HK-2 (cell line): Measurements from ENCODE around the gene IMMP2L.

Experiments
- DNase-seq: peaks from one replicate; pipeline ENCODE4 v3.0.0-alpha.2; 2018; ENCODE audit not compliant: unreplicated experiment

The IMMP2L gene

DNA sequence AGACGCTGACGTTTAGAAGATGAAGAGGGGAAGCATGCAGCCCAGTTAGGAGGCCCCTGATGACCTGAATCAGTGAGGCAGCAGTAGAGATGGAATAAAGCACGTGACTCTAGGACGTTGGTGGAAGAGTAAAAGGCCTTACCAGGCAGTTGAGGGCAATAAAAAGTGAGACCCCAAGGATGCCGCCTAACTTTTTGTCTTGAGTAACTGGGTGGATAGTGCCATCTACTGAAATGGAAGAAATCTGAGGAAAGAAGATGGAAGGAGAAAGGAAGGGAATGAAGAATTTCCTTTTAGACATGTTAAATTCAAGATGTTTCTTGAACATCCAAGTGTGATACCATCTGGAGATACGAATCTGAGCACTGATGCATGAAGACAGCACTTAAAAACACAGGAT, 691.4 kb downstream of the IMMP2L start:
- DNase-seq = no peak

DNA sequence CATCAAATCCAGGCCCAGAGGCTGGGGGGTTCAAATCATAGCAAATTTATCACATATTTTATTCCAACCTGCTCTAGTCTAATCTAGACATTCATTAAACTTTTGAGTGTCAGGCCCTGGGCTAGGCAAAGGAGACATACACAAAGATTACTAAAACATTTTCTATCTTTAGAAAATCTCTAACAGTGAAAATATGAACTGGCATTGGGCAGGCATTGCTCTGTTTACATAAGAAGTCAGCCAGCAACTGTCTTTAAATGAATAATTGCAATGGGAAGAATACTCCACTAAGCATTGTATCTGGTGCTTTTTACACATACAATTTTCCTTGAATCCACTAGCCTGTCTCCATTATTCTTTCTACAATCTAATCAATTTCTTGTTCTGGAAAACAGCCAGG, 693.8 kb downstream of the IMMP2L start:
- DNase-seq = no peak

DNA sequence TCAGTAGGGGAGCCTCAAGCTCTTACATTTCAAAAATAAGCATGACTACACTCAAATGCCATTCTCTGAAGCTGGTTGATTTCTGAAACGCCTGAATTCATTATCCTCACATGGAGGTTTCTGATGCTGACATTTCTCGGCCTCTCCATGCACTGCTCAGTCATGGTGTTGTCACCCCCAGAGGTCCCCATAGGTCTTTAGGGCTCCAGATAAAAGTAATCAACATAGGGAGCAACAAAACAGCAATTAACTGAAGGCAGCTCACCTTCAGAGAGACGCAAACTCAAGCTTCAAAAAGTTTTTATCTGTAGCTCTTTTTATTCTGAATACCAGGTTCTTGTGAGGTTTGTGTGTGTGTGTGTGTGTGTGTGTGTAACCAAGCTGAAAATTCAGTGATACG, 694.5 kb downstream of the IMMP2L start:
- no peak for DNase-seq

DNA sequence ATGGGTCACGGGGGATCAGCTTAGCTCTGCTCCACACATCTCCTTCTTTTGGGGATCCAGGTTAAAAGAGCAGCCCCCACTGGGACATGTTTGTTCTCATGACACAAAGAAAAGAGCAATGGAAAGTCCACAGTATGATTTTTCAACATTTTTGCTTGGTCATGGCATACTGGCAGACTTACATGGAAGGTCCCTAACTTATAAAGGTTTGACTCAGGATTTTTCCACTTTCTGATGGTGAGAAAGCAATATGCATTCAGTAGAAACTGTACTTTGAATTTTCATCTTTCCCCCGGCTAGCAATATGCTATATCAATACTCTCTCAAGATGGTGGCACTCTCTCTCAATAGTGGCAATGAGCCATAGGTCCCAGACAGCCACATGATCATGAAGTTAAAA, 699.0 kb downstream of the IMMP2L start:
- DNase-seq = no peak

- no peak for DNase-seq
These were observed 701.1 kb downstream of the IMMP2L start for GRCh38 chr7:110861163-110861562.

DNA sequence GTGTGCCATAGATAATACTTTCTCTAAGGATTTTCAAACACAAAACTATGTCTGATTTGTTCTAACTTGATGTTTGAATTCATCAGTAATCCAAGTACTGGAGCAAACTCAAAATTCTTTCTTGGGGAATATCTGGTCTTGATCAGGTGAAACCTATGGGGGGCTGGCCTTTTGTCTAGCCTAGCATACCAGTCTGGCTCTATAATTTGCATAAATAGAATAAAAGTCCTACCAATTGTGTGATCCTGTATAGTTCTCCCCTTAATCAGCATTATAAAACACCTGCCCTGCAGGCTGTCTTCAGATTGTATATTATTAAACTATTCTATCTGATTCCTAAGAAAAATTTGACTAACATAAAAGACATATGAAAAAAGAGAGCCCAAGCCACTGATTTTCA, 705.2 kb downstream of the IMMP2L start:
- DNase-seq = no peak

DNA sequence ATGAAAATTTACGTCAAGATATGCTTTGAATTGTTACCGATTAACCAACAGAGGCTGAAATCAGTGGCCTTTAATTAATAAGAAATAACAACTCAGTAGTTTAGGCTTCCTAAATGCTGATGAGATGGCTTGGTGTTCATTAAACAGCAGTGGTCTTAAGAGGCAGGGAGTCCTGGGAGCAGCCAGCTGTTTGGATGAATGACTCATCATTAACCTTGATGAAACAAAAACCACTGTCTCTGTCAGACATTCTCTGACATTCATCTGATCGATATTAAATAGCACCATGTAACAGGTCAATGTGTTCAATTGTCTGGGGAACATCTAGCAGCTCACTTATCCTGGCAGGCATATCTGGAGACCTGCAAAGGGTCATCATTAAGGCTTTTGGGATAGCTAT, 705.6 kb downstream of the IMMP2L start:
- no peak for DNase-seq

DNA sequence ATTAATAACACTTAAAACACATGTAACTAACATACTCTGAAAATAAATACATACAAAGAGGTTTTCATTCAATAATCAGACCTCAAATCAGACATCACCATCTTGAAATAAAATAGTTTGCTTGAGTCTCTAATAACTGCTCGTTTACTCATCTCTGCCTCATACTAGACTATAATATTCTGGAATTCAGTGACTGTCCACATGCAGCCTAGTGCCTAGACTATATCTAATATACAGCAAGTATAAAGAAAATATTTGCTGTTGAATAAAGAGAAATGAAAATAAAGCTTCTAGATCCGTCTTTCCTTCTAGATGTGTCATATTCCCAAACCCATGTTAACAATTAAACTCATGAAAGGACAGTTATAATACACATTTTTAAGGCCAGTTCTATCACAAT, 707.6 kb downstream of the IMMP2L start:
- DNase-seq = no peak

DNA sequence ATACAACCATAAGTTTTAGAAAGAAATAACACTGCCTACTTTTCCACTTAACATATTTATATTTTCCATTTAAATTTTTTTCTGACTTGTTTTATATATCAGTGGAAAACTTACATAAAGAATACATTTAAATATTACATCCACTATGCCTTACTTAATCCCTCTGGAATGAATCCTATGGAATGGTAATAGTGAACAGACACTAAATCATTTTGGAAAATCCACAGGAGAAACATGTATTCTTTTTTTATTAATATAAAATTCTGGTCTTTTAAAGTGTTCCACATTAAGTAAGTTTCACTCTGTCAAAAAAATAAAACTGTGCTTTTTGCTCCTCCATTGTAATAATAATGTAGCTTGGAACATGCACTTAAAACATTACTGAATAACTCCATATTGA, 708.1 kb downstream of the IMMP2L start:
- DNase-seq = no peak

DNA sequence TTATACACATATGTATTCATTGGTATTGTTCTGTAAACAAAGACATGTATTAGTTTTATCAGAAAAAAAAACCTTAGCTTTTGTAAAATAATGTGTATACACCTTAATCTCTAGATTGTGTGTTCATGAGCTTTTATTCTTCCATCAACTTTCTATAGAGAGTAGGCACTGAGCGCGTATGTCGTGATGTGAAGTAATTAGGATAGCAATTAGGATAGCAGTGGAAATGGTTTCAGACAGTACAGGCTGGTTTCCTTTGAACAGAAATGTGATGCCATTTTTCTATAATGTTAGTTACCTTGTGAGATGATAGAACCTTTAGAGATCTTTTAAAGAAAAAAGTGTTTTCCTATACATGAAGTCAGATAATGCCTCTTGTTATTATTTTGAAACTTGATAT, 709.0 kb downstream of the IMMP2L start:
- no peak for DNase-seq

DNA sequence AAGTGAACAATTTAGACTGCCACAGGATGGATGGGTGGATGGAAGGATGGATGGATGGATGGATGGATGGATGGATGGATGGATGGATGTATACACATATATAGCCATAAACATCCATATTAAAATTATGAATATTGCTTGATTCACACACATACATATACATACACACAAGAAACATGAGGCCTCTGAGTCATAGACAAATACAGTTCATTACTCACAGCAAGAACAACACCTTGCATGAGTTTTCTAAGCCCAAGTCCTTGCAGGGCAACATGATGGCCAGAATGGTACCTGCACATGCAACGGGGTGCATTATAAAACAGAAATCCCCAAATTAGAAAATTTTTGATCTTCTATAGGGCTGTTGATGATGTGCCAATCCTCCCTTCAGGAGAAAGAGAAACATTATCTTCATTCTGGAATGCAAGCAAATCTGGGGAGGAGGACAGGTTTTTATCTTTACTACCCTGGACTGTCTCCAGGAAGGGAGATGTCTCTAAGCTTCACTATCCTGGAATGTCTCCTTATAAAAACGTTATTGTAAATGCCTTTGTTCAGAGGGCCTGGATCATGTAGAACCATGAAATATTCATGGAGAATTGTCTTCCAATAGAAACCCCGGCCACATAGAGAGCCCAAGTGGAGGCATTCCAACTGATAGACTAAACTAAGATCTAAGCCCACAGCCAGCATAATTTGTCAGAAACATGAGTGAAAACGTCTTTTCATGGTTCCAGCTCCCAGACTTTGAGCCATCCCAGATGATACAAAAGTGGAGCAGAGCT, 709.9 kb downstream of the IMMP2L start:
- DNase-seq = no peak

- no peak for DNase-seq
These were observed 712.1 kb downstream of the IMMP2L start for GRCh38 chr7:110850224-110850623.

DNA sequence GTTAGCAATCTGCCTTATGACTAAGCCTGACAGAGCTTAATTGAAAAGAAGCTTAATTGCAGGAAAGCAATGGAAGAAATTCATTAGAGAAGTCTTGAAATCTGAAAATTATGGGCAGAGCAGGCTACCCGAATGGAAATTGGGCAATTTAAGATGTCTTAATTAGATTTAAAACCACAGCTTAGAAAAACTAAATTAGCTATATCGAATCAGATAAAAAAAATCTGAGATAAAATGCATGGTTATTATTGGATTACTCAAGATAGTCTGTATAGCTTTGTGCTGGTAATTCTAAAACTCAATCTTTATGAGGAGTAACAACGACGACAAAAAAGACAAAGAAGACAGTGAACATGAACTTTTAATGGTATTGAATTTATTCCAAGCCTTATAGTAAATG, 719.5 kb downstream of the IMMP2L start:
- no peak for DNase-seq

DNA sequence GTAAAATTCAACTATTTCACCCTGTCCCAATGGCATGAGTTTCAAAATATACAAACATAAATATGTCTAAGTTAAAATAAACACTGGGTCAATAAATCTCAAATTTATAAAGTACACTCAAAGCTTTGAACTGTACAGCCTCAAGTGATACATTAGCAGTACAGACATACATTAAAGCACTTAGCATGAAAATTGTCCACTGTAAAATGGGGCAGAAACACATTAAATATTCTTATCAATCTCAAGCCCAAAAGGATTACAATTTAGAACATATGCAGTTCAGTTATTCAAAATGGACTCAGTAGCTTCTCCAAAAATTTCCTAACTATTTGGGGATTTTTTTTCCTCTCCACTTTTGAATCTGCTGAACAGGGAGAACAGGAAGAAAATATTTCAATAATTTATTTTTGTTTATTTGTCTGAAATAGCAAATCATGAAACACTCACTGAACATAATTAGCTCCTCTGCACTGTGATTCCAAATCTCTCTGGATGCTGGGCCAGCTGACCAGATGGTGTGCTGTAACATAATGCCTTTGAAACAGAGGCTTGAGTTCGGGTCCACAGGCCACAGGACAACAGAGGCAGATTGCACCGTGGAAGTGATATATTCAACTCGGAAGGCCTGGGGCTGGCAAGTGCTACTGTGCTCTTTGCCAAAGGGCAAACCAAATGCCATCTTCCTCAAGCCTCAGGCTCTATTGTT, 720.3 kb downstream of the IMMP2L start:
- no peak for DNase-seq

GRCh38 chr7:110839866-110840265, 722.4 kb downstream of the IMMP2L start:
- DNase-seq = no peak

DNA sequence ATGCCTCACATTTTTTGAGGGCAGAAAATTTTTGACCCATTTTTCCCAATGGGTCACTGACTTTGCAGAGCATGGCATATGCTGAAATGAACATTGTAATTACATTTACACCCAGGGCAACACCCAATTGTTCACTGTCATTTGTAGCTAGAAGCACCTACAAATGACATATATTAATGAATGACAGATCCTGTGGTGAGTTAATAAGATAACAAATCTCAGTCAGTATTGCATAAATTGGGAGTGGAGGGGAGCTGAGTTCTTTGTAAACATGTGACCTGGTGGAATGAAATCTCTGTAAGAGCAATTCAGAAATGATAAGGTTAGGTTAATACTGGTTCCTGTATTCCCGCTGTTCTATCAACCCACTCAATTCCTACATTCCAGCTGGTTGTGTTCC, 726.4 kb downstream of the IMMP2L start:
- no peak for DNase-seq

DNA sequence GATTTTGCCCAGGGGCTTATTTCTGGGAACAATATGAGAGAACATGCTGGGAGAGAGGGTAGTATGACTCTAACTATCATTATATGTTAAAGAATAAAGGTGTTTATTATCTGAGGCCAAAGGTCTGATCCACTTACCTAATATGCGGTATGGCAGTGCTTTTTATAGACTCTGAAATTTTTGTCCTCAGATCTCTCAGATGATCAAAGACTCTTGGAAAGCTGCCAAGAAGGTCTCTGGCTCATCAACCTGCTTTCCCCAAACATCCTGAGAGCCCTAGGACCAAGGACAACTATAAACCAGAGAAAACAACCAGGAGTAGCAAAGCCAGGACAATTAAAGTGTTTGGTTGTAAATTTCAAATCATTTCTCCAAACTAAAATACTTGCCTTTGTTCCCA, 727.1 kb downstream of the IMMP2L start:
- no peak for DNase-seq

GRCh38 chr7:110831419-110831818, 730.9 kb downstream of the IMMP2L start:
- no peak for DNase-seq

DNA sequence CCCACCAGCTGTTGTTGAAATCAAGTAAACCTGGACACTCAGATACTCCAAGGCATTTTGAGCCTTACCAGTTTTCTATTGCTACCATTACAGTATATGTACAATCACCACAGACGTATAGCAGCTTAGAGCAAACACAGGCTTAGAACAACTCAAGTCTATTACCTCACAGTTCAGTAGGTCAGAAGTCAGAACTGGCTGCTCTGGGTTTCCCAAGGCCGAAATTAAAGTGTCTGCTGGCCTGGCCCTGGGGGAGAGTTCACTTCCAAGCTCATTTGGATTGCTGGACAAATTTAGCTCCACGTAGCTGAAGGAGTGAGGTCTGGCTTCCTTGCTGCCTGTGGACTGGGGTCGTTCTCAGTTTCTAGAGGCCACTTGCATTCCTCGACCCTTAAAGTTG, 731.5 kb downstream of the IMMP2L start:
- DNase-seq = no peak

DNA sequence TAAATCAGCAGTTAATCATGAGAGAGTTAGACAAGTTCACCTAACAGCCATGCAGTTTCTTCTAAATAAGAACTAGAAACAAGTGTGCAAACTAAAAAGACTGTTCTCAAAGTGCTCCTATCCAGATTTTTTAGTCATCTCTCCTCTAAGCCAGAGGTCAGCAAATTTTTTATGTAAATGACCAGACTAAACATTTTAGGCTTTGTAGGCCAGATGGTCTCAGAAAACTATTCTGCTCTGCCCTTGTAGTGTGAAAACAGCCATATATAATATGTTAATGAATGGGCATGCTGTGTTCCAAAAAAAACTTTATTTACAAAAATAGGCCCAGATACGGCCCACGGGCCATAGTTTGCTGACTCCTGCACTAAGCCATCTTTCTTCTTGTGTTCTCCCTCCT, 734.4 kb downstream of the IMMP2L start:
- no peak for DNase-seq

- no peak for DNase-seq
These were observed 734.9 kb downstream of the IMMP2L start for GRCh38 chr7:110827287-110827855.

DNA sequence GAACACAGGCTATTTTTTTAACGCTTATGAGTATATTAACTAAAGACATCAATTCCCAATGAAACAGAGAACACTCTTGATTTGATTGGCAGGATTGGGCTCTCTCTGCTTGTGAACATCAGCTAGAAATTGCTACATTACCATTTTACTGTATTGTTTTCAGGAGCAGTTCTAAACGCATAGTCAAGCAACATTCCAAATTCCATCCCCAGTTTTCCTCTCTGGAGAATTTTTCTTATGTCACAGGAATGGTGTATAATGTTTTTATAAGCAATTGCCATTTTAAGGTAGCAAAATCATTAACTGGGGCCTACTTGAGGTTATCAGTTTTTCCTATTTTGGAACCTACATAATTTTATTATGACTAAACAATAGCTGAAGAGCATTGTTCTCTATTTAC, 748.3 kb downstream of the IMMP2L start:
- DNase-seq = no peak

DNA sequence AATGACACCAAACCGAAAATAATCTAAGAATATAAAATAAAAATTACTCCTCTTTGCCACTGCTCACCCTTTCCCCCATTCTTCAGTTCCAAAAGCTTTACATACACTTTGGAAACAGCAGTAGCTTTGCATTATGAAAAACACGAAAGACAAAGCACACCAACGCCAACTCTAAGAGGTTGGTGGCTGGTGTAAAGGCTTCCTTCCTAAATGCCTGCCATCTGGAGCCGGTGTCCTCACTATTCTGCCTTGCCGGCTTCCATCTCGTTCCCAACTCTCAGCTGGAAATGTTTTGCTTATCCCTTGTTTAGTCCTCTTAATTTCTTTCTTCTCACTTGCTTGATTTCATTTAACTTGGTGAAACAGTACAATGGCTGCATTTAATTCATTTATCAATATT, 752.5 kb downstream of the IMMP2L start:
- no peak for DNase-seq
